Keratinocyte (primary cell): ENCODE measurements around the gene P2RX3. TPM values are rescaled to one million over a fixed set of nuclear protein-coding genes. Genes with fewer than 3 reads are reported as not detected.

ENCODE experiments used
- DNase-seq: peaks from one replicate; pipeline ENCODE4 v3.0.0-alpha.2; 2011; ENCODE audit warnings: low read depth, missing footprints, low spot score
- FAIRE-seq: peaks from 2 replicates; lab custom pipeline; 2011; peaks lifted over from hg19 to GRCh38; lab: Jason Lieb, UNC
- H2AFZ ChIP-seq: 2 replicates; pipeline ENCODE4 v1.6.0; 2012; ENCODE audit warnings: low read length, control low read depth, inconsistent platforms; ENCODE audit not compliant: control insufficient read depth
- H3K27ac ChIP-seq: 2 replicates; pipeline ENCODE4 v1.5.1; 2011; ENCODE audit warnings: low read length; ENCODE audit not compliant: control insufficient read depth, insufficient read depth
- H3K27me3 ChIP-seq: 3 replicates; pipeline ENCODE4 v1.6.0; 2011; ENCODE audit warnings: low read length; ENCODE audit not compliant: control insufficient read depth, insufficient read depth; ENCODE audit errors: extremely low read depth
- H3K36me3 ChIP-seq, 2 experiments: 2 replicates in 1 of 2; 3 replicates in 1 of 2; pipeline ENCODE4 v1.5.1; 2011; ENCODE audit warnings: low read length in 2 of 2, mild to moderate bottlenecking in 1 of 2; ENCODE audit not compliant: control insufficient read depth in 2 of 2, insufficient read depth in 2 of 2; ENCODE audit errors: extremely low read depth in 1 of 2
- H3K4me1 ChIP-seq: 3 replicates; pipeline ENCODE4 v1.5.1; 2011; ENCODE audit warnings: low read length; ENCODE audit not compliant: control insufficient read depth, insufficient read depth; ENCODE audit errors: extremely low read depth
- H3K4me2 ChIP-seq: 3 replicates; pipeline ENCODE4 v1.6.0; 2011; ENCODE audit warnings: low read depth, low read length; ENCODE audit not compliant: control insufficient read depth, insufficient read depth; ENCODE audit errors: extremely low read depth
- H3K4me3 ChIP-seq, 3 experiments: fragments of 200-600 bp in 1 of 3; sonication (generic) in 1 of 3; 2 replicates in 2 of 3; 3 replicates in 1 of 3; pipeline ENCODE4 v1.5.1; 2011 to 2016; ENCODE audit warnings: low read length in 3 of 3, mild to moderate bottlenecking in 3 of 3, control low read depth in 2 of 3, inconsistent platforms in 1 of 3, low read depth in 1 of 3, mixed read lengths in 1 of 3, mixed run types in 1 of 3, moderate library complexity in 1 of 3; ENCODE audit not compliant: control insufficient read depth in 2 of 3, insufficient read depth in 2 of 3; ENCODE audit errors: extremely low read depth in 1 of 3
- H3K79me2 ChIP-seq: 2 replicates; pipeline ENCODE4 v1.6.0; 2012; ENCODE audit warnings: low read length; ENCODE audit not compliant: control insufficient read depth, insufficient read depth
- H3K9ac ChIP-seq: 3 replicates; pipeline ENCODE4 v1.6.0; 2011; ENCODE audit warnings: low read length; ENCODE audit not compliant: control insufficient read depth, insufficient read depth; ENCODE audit errors: extremely low read depth
- H3K9me1 ChIP-seq: 3 replicates; pipeline ENCODE4 v1.6.0; 2011; ENCODE audit warnings: low read length; ENCODE audit not compliant: control insufficient read depth, insufficient read depth; ENCODE audit errors: extremely low read depth
- H3K9me3 ChIP-seq: 2 replicates; pipeline ENCODE4 v1.5.1; 2012; ENCODE audit warnings: low read depth, low read length; ENCODE audit not compliant: control insufficient read depth
- H4K20me1 ChIP-seq: 3 replicates; pipeline ENCODE4 v1.6.0; 2011; ENCODE audit warnings: low read length; ENCODE audit not compliant: control insufficient read depth, insufficient read depth; ENCODE audit errors: extremely low read depth
- CTCF ChIP-seq, 3 experiments: IDR thresholded peaks in 1 of 3; conservative IDR thresholded peaks in 1 of 3; optimal IDR thresholded peaks in 1 of 3; 2 replicates in 2 of 3; 3 replicates in 1 of 3; pipeline versions ENCODE3 to v1.5.1; 2011; ENCODE audit warnings: low read length in 3 of 3, mild to moderate bottlenecking in 3 of 3, moderate library complexity in 2 of 3, control low read depth in 1 of 3, inconsistent platforms in 1 of 3; ENCODE audit not compliant: insufficient read depth in 2 of 3; ENCODE audit errors: extremely low read depth in 1 of 3
- EZH2 ChIP-seq: IDR thresholded peaks from one replicate; pipeline ENCODE4 v1.6.1; 2012; ENCODE audit warnings: inconsistent platforms, mild to moderate bottlenecking, low read length, moderate library complexity
- dilution Hi-C: fragments of 300-500 bp; cut with MboI; formaldehyde crosslinking; loops from one replicate; pipeline ENCODE4 v1.7.0; 2020; ENCODE audit warnings: low sequenced_read_pairs; ENCODE audit not compliant: extremely low pct_ligation_motif_present
- polyA plus RNA-seq, 5 experiments: library from polyadenylated mRNA; depleted of rRNA in 3 of 5; stranded (reverse) in 3 of 5; stranded (forward) in 1 of 5; unstranded in 1 of 5; fragments of >200 nt; gene quantifications; 1 replicate in 1 of 5; 2 replicates in 3 of 5; 3 replicates in 1 of 5; pipeline versions ENCODE4 v1.2.1 to v1.2.3, GENCODE V29; 2011 to 2012; ENCODE audit warnings: missing spikeins in 2 of 5, low read depth in 1 of 5, low replicate concordance in 1 of 5

Gene P2RX3
- polyA plus RNA-seq, 1 donor (not counting 4 experiments of a cell fraction or from before 2014, with no cell fraction given), result not detected

GRCh38 chr11:57343825-57344224 is 5.7 kb downstream of the P2RX3 start:
- no peaks in the 10 kb centered on the region for H4K20me1 ChIP-seq
- no peak for FAIRE-seq
- no peaks in the 10 kb centered on the region for H3K4me1 ChIP-seq
- no peak for TF ChIP-seq CTCF (optimal IDR thresholded peaks at IDR 0.05 in 1 of 3, IDR thresholded peaks at IDR 0.05 in 1 of 3, conservative IDR thresholded peaks at IDR 0.05 in 1 of 3; ENCODE audit: extremely low read depth in 1 of 3, insufficient read depth in 2 of 3, low read length in 3 of 3)
- no peaks in the 10 kb centered on the region for H3K9me3 ChIP-seq
- H3K9me1 ChIP-seq, result no peaks in the 10 kb centered on the region
- no peak overlapping the region for H3K9ac ChIP-seq
- no peak overlapping the region for H3K4me2 ChIP-seq
- H2AFZ ChIP-seq, result no peak overlapping the region
- DNase-seq, result no peak
- H3K27me3 ChIP-seq, result peaks cover 3% of the 10 kb centered on the region
- dilution Hi-C loops, result no loop called here
- H3K27ac ChIP-seq, result no peak overlapping the region
- H3K79me2 ChIP-seq, result no peaks in the 10 kb centered on the region
- H3K4me3 ChIP-seq, result no peak overlapping the region
- H3K36me3 ChIP-seq, result no peaks in the 10 kb centered on the region

- no peak overlapping the region for H3K27ac ChIP-seq
Observed at GRCh38 chr11:57344826-57345225, 6.7 kb downstream of the P2RX3 start.

More at GRCh38 chr11:57344826-57345225, 6.7 kb downstream of the P2RX3 start:
- dilution Hi-C loops, result no loop called here
- Histone ChIP-seq H4K20me1 (no peaks in the 10 kb centered on the region), H3K9me3 (no peaks in the 10 kb centered on the region), H3K4me3 (no peak overlapping the region), H3K4me2 (no peak overlapping the region), H3K27me3 (no peaks in the 10 kb centered on the region), H2AFZ (no peak overlapping the region), H3K9me1 (no peaks in the 10 kb centered on the region), H3K79me2 (no peaks in the 10 kb centered on the region), H3K9ac (no peak overlapping the region), H3K36me3 (no peaks in the 10 kb centered on the region), H3K4me1 (no peaks in the 10 kb centered on the region)
- no peak for DNase-seq
- no peak for TF ChIP-seq EZH2
- TF ChIP-seq CTCF (optimal IDR thresholded peaks at IDR 0.05 in 1 of 3, IDR thresholded peaks at IDR 0.05 in 1 of 3, conservative IDR thresholded peaks at IDR 0.05 in 1 of 3; ENCODE audit: extremely low read depth in 1 of 3, insufficient read depth in 2 of 3, low read length in 3 of 3), result no peak
- no peak for FAIRE-seq
